ENCODE data around the gene ARL16.

DNA sequence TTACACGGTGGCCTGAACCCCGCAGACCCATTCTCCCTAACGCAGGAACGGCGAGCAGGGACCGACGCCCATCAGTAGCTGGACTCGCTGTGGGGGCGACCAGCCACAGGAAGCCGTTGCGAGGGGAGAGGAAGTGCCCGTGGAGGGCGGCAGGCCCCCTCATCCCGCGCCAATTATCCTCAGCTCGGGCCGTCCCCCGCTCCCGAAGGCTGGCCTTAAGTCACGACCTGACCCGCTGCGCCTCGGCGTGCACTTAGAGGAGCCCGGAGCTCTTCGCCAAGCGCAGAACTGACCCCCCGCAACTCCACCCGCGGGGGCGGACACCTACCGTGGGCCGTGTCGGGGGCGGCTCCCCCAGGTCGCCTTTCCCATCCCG is 401 bp downstream of the ARL16 start:
- TF ChIP-seq TAF1 (IDR thresholded peaks at IDR 0.05; ENCODE audit: low read depth) (no peak), EZH2 (IDR thresholded peaks at IDR 0.05; ENCODE audit: borderline replicate concordance, insufficient read depth, low read length, poor library complexity, severe bottlenecking) (no peak), POLR2AphosphoS5 (IDR thresholded peaks at IDR 0.05) (no peak), EP300 (conservative IDR thresholded peaks at IDR 0.05; ENCODE audit: poor library complexity, severe bottlenecking) (no peak), SMC3 (conservative IDR thresholded peaks at IDR 0.05; ENCODE audit: poor library complexity) (no peak)
- TF ChIP-seq, protein P1, sequence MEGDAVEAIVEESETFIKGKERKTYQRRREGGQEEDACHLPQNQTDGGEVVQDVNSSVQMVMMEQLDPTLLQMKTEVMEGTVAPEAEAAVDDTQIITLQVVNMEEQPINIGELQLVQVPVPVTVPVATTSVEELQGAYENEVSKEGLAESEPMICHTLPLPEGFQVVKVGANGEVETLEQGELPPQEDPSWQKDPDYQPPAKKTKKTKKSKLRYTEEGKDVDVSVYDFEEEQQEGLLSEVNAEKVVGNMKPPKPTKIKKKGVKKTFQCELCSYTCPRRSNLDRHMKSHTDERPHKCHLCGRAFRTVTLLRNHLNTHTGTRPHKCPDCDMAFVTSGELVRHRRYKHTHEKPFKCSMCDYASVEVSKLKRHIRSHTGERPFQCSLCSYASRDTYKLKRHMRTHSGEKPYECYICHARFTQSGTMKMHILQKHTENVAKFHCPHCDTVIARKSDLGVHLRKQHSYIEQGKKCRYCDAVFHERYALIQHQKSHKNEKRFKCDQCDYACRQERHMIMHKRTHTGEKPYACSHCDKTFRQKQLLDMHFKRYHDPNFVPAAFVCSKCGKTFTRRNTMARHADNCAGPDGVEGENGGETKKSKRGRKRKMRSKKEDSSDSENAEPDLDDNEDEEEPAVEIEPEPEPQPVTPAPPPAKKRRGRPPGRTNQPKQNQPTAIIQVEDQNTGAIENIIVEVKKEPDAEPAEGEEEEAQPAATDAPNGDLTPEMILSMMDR (IDR thresholded peaks at IDR 0.05; ENCODE audit: poor library complexity, severe bottlenecking), result no peak
- TF ChIP-seq, protein P2, sequence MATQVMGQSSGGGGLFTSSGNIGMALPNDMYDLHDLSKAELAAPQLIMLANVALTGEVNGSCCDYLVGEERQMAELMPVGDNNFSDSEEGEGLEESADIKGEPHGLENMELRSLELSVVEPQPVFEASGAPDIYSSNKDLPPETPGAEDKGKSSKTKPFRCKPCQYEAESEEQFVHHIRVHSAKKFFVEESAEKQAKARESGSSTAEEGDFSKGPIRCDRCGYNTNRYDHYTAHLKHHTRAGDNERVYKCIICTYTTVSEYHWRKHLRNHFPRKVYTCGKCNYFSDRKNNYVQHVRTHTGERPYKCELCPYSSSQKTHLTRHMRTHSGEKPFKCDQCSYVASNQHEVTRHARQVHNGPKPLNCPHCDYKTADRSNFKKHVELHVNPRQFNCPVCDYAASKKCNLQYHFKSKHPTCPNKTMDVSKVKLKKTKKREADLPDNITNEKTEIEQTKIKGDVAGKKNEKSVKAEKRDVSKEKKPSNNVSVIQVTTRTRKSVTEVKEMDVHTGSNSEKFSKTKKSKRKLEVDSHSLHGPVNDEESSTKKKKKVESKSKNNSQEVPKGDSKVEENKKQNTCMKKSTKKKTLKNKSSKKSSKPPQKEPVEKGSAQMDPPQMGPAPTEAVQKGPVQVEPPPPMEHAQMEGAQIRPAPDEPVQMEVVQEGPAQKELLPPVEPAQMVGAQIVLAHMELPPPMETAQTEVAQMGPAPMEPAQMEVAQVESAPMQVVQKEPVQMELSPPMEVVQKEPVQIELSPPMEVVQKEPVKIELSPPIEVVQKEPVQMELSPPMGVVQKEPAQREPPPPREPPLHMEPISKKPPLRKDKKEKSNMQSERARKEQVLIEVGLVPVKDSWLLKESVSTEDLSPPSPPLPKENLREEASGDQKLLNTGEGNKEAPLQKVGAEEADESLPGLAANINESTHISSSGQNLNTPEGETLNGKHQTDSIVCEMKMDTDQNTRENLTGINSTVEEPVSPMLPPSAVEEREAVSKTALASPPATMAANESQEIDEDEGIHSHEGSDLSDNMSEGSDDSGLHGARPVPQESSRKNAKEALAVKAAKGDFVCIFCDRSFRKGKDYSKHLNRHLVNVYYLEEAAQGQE (IDR thresholded peaks at IDR 0.05; ENCODE audit: borderline replicate concordance), result no peak

All from neural cell (in vitro differentiated cells).